GM18505 (cell line): Measurements from ENCODE around the gene GLTPD2.
A peak's percentile ranks its signal among the peaks of the same experiment; 100 is the strongest.

Experiments used
- ATAC-seq: cut with Tn5 transposase; IDR thresholded peaks from one replicate; pipeline ENCODE4 v1.9.1; 2021; ENCODE audit not compliant: unreplicated experiment
- POLR2A ChIP-seq: IDR thresholded peaks from 4 replicates; pipeline ENCODE4 v1.6.1; 2011; ENCODE audit warnings: borderline replicate concordance; ENCODE audit not compliant: insufficient read depth, insufficient read length; ENCODE audit errors: extremely low read depth

The GLTPD2 gene

DNA sequence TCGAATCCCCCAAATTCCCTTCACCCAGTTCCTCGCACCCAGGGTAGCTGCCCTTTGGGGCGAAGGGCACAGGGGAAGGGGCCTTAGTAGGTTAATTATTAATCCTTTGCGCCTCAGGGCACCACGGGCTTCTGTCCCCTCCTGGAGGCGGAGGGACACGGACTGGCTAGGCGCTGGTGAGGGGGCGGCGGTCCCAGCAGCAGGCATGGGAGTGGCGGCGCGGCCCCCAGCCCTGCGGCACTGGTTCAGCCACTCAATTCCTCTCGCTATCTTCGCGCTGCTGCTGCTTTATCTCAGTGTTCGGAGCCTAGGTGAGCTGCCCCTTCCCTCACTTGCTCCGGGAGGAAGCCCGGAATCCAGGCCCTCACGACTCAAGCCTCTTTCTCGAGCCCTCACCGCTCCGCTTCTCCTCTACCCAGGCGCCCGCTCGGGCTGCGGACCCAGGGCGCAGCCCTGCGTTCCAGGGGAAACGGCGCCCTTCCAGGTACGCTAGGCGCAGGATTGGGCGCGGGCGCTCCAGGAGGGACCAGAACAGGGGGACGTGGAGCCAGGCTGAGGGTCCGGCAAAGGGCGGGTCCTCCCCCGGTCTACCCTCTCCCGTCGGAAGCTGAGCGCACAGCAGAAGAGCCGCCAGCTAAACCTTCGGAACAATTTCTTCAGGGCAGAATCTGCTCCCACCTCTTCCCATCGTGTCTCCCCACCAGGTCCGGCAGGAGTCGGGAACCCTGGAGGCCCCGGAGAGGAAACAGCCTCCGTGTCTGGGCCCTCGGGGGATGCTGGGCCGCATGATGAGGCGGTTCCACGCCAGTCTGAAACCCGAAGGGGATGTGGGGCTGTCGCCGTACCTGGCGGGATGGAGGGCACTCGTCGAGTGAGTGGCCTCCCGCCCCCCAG, at the start of gene GLTPD2:
TSS of gene GLTPD2 (plus strand) at position 158 of the 894 bp plus-strand sequence. CDS start at position 206, 48 bp downstream.
- no peak for TF ChIP-seq POLR2A
- ATAC-seq, result peak; percentile 23

DNA sequence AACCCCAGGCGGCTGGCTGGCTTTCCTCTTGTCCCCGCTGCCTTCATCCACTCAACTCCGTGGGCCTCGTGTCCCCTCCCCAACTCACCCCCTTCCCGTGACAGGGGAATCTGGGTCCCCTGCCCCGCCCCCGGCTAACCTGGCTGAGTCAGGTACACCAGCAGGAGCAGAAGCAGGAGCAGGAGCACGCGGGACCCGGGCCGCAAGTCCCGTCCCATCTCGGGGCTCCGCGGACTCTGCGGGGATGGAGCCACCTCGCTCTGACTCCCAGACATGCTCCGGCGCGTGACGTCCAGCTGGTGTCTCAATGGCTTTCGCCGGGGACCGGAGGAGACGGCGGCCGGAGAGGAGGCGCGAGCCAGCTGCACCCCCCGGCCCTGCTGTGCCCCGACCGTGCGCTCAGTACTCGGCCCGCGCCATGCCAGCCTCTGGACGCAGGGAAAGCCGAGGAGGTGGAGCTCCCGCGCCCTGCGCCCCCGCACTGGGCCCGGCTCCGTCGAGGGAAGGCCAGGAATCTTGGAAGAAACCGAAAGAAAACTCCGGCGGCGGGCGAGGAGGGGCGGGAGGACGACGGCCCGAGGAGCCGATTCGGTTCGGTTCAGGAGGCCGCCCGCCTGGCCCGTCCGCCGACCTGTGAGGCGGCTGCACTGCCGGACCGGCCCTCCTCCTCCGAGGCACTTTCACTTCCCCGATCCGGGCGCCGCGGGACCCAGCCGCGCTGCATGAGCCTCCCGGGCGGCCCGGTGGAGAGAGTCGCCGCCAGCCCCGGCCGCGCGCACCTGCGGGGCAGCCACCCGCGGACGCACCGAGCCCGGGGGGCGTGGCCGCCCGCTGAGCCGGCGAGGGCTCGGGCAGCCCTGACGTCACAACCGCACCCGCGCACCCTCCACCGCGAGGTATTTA, 49.4 kb upstream of the GLTPD2 start, which contains the start of the genes CXCL16 and ZMYND15:
TSS of gene CXCL16 (minus strand) at position 807 of the 903 bp plus-strand sequence. CDS start at position 218, 589 bp downstream.
TSS of gene ZMYND15 (plus strand) at position 712 of the 903 bp plus-strand sequence. CDS start 716 bp downstream, outside the sequence.
- ATAC-seq, result no peak
- no peak for TF ChIP-seq POLR2A

DNA sequence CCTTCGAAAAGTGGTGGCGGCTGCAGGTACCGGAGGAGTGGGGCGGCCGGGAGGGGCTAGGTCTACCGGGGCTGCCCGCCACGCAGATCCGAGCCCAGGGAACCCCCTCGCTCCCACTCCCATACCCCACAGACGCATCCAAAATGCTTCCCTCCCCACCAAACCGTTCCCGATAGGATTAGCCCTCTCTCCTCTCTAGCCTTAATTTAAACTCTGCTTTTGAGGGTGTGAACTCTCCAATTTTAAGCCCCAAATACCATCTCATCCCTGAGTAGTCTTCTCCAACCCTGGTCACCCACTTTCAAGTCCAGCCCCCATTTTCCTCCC, 48.8 kb upstream of the GLTPD2 start:
- ATAC-seq, result no peak

DNA sequence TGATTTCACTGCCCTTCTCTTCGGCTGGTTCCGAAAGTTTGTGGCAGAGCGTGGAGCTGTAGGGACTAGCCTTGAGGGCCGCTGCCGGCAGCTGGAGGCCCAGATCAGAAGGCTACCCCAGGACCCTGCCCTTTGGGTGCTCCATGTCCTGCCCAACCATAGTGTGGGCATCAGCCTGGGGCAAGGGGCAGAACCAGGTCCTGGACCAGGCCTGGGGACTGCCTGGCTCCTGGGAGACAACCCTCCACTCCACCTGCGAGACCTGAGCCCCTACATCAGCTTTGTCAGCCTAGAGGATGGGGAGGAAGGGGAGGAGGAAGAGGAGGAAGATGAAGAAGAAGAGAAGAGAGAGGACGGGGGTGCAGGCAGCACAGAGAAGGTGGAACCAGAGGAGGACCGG, 48.2 kb upstream of the GLTPD2 start:
- TF ChIP-seq POLR2A, result no peak
- no peak for ATAC-seq

More for the DNA sequence above, 48.8 kb upstream of the GLTPD2 start:
- no peak for TF ChIP-seq POLR2A

DNA sequence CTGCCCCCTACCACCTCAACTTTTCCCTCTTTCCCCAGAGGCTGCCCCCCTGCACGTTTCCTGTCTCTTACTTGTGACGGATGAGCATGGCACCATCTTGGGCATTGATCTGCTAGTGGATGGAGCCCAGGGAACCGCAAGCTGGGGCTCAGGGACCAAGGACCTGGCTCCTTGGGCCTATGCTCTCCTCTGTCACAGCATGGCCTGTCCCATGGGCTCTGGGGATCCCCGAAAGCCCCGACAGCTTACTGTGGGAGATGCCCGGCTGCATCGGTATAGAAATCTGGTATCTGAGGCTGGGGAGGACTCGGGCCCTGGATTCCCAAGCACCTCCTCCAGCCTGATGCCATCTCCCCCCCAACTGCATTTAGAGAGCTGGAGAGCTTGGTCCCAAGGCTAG, 47.2 kb upstream of the GLTPD2 start:
- TF ChIP-seq POLR2A, result no peak
- no peak for ATAC-seq

DNA sequence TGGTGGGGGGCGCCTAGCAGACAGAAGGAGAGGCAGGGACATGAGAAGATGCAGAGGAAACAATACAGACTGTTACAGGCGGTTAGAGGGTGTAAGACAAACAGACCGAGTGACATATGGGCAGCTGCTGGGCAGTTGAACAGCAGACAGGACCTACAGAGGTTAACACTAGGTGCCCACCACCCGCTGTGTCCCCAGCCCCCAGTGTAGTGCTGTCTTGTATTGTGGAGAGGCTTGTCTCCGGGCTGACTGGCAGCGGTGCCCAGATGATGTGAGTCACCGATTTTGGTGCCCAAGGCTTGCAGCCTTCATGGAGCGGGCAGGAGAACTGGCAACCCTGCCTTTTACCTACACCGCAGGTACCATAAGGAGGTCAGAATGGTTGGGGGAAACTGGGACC, 46.6 kb upstream of the GLTPD2 start:
- TF ChIP-seq POLR2A, result no peak
- ATAC-seq, result no peak

- ATAC-seq, result no peak
- no peak for TF ChIP-seq POLR2A
Measured at GRCh38 chr17:4742629-4743028, 46.1 kb upstream of the GLTPD2 start.

DNA sequence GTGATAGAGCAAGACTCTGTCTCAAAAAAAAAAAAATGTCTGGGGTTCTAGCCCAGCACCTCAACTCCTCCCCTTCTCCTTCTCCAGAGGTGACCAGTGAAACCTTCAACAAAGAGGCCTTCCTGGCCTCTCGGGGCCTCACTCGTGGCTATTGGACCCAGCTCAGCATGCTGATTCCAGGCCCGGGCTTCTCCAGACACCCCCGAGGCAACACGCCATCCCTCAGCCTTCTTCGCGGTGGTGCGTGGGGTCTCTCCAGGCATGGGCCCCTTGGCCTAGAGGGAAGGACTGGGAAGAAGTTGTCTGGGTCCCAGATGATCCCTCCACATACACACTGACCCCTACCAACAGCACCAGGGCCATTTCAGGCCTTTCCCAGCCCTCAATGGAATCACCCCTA, 45.5 kb upstream of the GLTPD2 start:
- TF ChIP-seq POLR2A, result no peak
- ATAC-seq, result no peak

DNA sequence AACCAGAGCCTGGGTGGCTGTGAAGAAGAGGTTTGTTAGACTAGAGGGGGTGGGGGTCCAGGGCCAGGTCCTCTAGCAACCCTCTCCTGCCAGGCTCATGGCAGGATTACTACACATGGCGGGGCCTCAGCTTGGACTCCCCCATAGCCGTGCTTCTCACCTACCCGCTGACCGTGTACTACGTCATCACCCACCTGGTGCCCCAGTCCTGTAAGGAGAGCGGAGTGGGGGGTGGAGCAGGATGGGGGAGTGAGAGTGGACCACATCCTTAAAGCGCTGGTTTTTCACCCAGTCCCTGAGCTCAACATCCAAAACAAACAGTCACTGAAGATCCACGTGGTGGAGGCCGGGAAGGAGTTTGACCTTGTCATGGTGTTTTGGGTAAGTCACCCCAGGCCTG, 44.9 kb upstream of the GLTPD2 start:
- no peak for ATAC-seq

GRCh38 chr17:4744999-4745969, 43.5 kb upstream of the GLTPD2 start:
- ATAC-seq, result no peak

More for the DNA sequence above, 44.9 kb upstream of the GLTPD2 start:
- no peak for TF ChIP-seq POLR2A

DNA sequence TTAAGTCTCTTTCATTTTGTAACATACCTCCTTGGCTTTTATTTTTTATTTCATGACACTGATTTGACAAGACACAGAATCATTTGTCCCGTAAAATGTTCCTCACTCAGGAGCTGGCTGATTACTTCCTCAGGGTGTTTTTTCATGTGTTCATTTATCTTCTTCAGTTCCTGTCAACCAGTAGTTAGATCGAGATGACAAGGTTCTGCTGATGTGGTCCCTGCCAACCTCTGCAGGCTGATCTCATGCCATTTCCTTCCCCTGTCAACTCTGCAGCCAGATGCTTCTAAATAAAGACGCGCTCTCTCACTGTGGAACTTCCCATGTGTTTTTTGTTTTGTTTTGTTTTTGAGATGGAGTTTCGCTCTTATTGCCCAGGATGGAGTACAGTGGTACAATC, 40.9 kb upstream of the GLTPD2 start:
- TF ChIP-seq POLR2A, result no peak
- no peak for ATAC-seq

More at GRCh38 chr17:4744999-4745969, 43.5 kb upstream of the GLTPD2 start:
- TF ChIP-seq POLR2A, result no peak

DNA sequence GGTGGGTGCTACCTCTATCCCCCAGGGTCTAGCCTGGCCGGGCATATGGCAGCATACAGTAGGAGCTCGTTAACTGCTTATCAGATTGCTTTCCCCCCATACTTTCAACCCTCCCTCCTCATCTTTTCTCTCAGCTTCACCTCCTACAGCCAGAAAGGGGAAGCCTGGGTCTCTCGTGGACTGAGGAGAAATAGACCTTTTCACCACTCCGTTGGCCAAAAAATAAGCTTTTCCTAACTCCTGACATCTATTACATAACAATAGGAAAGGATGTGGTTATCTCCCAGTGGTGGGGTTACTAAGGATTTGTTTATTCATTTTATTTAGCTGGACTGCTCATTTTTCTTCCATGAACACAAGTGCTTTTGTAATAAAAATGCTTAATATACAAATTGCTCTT, 40.1 kb upstream of the GLTPD2 start:
- no peak for ATAC-seq

DNA sequence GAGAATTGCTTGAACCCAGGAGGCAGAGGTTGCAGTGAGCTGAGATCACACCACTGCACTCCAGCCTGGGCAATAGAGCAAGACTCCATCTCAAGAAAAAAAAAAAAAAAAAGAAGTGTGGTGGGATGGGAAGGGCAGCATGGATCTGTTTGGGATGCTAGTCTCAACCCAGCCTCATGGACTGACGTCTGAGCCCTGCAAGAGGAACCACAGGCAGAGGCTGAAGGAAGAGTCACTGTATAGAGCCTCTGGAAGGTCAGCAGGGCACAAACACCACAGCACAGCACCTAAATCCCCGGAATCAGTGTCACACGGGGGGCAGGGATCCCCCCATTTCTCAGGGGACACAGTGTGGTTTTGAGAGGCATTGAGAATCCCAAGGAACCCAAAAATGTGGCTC, 38.2 kb upstream of the GLTPD2 start:
- no peak for ATAC-seq
- TF ChIP-seq POLR2A, result no peak

More for the DNA sequence above, 40.1 kb upstream of the GLTPD2 start:
- TF ChIP-seq POLR2A, result no peak

DNA sequence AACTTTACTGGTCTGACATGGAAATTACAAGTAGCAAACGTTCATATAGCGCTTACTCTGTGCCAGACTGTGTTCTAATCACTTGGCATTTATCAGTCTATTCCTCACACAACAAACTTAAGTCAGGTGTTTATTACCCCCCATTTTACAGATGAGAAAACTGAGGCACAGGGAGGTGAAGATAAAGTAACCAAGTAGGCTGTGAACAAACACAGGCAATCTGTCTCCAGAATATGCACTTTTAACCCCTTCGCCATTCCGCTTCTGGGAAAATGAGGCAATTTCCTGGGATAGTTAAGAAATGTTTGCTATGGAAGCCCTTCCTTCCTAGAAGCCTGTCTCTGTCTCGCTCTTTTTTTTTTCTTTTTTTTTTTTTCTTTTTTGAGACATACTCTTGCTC, 36.8 kb upstream of the GLTPD2 start:
- no peak for TF ChIP-seq POLR2A
- ATAC-seq, result no peak
